ENCODE data around the gene TAP1. TPM values are rescaled to one million over a fixed set of nuclear protein-coding genes. Genes with fewer than 3 reads are reported as not detected.
"Not testable (repeated sequence)": the region's sequence is repeated elsewhere in the genome, so short reads cannot be mapped to it uniquely, and the experiment has no call there.

TAP1 gene
- total RNA-seq, 1 donor = 122 TPM

DNA sequence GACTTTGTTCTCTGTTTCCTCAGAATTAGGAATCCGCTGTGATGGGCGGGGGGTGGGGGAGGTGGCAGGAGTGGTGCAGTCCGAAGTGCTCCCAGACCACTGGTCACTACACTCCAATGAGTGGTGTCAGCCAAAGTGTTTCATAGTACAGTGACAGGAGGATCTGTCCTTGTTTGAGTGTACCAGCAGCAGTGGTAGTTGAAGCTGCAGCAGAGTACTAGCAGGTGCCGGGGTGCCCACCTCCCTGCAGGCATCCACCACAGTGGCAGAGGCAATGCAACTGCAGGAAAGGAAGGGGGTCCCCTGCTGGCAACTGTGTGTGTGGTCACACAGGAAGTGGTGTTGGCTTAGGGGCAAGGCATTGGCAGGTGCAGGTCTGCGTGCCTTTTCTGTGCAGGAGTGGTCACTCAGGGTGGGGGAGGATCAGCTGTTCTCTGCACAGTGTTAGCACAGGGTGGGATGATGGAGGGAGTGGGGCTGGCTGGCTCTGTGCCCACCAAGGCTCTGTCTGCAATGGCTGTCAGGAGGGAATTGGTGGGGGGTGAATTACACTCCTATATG lies 46.4 kb downstream of the TAP1 start:
- DNase-seq (ENCODE audit: low read depth) = no peak
- H3K4me3 ChIP-seq (ENCODE audit: low read depth, low read length) = no peak overlapping the region
- TF ChIP-seq, protein P1, sequence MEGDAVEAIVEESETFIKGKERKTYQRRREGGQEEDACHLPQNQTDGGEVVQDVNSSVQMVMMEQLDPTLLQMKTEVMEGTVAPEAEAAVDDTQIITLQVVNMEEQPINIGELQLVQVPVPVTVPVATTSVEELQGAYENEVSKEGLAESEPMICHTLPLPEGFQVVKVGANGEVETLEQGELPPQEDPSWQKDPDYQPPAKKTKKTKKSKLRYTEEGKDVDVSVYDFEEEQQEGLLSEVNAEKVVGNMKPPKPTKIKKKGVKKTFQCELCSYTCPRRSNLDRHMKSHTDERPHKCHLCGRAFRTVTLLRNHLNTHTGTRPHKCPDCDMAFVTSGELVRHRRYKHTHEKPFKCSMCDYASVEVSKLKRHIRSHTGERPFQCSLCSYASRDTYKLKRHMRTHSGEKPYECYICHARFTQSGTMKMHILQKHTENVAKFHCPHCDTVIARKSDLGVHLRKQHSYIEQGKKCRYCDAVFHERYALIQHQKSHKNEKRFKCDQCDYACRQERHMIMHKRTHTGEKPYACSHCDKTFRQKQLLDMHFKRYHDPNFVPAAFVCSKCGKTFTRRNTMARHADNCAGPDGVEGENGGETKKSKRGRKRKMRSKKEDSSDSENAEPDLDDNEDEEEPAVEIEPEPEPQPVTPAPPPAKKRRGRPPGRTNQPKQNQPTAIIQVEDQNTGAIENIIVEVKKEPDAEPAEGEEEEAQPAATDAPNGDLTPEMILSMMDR (IDR thresholded peaks at IDR 0.05; ENCODE audit: insufficient read depth, low read depth, low read length) = no peak

DNA sequence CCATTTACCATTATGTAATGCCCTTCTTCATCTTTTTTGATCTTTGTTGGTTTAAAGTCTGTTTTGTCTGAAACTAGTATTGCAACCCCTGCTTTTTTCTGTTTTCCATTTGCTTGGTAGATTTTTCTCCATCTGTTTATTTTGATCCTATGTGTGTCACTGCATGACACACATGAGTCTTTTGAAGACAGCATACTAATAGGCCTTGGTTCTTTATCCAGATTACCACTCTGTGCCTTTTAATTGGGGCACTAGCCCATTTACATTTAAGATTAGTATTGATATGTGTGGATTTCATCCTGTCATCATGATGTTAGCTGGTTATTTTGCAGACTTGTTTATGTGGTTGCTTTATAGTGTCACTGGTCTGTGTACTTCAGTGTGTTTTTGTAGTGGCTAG lies 48.1 kb downstream of the TAP1 start:
- not testable (repeated sequence) for DNase-seq (ENCODE audit: low read depth); H3K4me3 ChIP-seq (ENCODE audit: low read depth, low read length)

DNA sequence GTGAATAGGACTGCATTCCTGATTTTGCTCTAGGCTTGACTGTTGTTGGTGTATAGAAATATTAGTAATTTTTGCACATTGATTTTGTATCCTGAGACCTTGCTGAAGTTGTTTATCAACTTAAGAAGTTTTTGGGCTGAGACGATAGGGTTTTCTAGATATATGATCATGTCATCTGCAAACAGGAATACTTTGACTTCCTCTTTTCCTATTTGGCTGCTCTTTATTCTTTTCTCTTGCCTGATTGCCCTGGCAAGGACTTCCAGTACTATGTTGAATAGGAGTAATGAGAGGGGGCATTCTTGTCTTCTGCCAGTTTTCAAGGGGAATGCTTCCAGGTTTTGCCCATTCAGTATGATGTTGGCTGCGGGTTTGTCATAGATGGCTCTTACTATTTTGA lies 50.1 kb downstream of the TAP1 start:
- TF ChIP-seq, protein P1 (IDR thresholded peaks at IDR 0.05; ENCODE audit: insufficient read depth, low read depth, low read length) = no peak

DNA sequence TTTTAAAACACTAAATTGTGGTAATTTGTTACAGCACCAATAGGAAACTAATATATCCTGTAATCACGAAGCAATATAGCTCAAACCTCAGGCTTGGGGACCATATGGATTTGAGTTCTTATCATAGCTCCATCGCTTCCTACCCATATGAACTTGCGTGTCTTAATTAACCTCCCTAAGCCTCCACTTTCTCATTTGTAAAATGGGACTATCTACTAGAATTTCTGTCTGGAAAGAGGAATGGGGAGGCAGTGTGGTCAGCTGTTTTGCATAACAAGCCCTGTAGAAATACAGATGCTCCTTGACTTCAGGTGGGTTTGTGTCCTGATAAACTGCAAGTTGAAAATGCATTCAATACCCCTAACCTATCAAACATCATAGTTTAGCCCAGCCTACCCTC lies 53.8 kb downstream of the TAP1 start:
- DNase-seq (ENCODE audit: low read depth) = no peak
- H3K4me3 ChIP-seq (ENCODE audit: low read depth, low read length) = no peak overlapping the region
- TF ChIP-seq, protein P1 (IDR thresholded peaks at IDR 0.05; ENCODE audit: insufficient read depth, low read depth, low read length) = no peak

More for the DNA sequence above, 50.1 kb downstream of the TAP1 start:
- H3K4me3 ChIP-seq (ENCODE audit: low read depth, low read length) = no peak overlapping the region
- no peak for DNase-seq (ENCODE audit: low read depth)

DNA sequence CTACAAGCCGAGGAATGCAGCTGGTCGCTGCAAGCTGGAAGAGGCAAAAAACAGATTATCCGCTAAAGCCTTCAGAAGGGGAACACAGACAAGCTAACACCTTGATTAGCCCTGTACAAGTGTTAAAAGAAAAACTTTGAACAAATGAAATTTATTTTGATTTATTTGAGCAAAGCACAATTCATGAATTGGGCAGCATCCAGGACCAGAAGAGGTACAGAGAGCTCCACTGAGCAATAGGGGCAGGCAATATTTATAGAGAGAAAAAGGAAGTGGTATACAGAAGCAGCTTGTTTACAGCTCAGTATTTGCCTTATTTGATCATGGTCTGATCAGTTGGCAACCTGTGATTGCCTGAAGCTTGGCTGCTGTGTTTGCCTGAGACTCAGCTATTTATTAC lies 54.3 kb downstream of the TAP1 start:
- no peak for DNase-seq (ENCODE audit: low read depth)
- no peak overlapping the region for H3K4me3 ChIP-seq (ENCODE audit: low read depth, low read length)
- TF ChIP-seq, protein P1 (IDR thresholded peaks at IDR 0.05; ENCODE audit: insufficient read depth, low read depth, low read length) = no peak

DNA sequence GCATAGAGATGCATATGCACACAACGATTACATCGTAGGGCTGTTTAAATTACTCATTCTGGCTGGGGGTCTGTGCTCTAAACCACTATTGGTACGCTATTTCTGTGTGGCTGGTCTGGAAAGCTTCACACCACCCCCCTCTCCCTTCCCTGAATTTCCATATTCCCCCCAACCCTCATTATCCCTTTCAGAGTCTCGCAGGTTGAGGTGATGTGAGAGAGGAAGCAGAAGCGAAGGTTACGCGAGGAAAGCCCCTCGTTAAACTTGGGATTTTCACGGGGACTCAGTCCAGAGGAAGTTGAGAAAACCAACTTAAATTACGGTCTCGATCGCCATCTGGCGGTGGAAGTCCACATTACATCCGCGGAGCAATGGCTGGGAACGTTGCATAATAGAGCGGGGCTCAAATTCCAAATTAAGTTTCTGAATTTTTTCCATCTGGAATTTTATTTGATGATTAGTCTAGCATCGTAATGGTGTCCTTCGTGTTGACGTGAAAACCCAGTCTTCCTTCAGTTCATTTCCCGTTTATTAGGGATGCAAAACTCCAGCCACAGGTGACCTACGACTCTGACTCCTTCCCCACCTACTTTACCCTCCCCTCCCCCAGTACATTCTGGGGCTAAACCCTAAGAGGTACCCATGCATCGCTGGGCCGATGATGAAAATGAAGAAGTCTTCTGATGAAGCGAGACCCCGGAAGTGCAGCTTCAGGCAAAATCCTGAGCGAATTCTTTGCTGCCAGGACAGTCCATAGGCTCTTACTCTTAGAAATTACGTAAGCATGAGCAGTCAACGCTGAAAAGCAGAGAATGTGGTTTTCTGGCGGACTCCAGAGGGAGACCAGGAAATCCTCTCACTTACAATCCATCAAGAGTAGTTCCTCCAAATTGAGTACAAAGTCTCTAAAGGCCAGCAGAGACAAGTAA lies 56.4 kb downstream of the TAP1 start:
- peak overlapping the region; percentile 52 for H3K4me3 ChIP-seq (ENCODE audit: low read depth, low read length)
- peak; percentile 69 for DNase-seq (ENCODE audit: low read depth)
- TF ChIP-seq, protein P1 (IDR thresholded peaks at IDR 0.05; ENCODE audit: insufficient read depth, low read depth, low read length) = peak; percentile 74

Small RNAs within 50 kb of the gene (small RNA-seq; reads per million reads assigned to genes)
- not detected for gene HLA-Z

Other genes starting within 250 kb of the TAP1 start
- gene HLA-DQA1, start 216.3 kb downstream of the TAP1 start, total RNA-seq = not detected in 2 replicates
- not detected in 2 replicates for gene HLA-DQB1, start 187.0 kb downstream of the TAP1 start, total RNA-seq
- gene HLA-DQA2, start 112.3 kb downstream of the TAP1 start, total RNA-seq = not detected in 2 replicates
- gene HLA-DQB2, start 90.2 kb downstream of the TAP1 start, total RNA-seq = not detected in 2 replicates
- gene HLA-DOB, start 36.7 kb downstream of the TAP1 start, total RNA-seq = 0.32 and 0.43 TPM in 2 replicates
- gene TAP2, start 15.0 kb downstream of the TAP1 start, total RNA-seq = 20.6 and 33.7 TPM in 2 replicates
- 72.5 and 78.2 TPM in 2 replicates for gene PSMB8, start 9.7 kb downstream of the TAP1 start, total RNA-seq
- 34.8 and 59.6 TPM in 2 replicates for gene PSMB9, start 488 bp upstream of the TAP1 start, total RNA-seq
- gene HLA-DMB, start 87.3 kb upstream of the TAP1 start, total RNA-seq = 1.7 TPM in 1 of 2 replicates, not detected in the other
- gene HLA-DMA, start 99.4 kb upstream of the TAP1 start, total RNA-seq = 1.9 and 3.5 TPM in 2 replicates
- gene BRD2, start 114.9 kb upstream of the TAP1 start, total RNA-seq = 126 and 146 TPM in 2 replicates
- not detected in 2 replicates for gene HLA-DOA, start 155.9 kb upstream of the TAP1 start, total RNA-seq
- gene HLA-DPA1, start 219.9 kb upstream of the TAP1 start, total RNA-seq = 0.43 and 0.97 TPM in 2 replicates
- gene HLA-DPB1, start 222.3 kb upstream of the TAP1 start, total RNA-seq = 5.5 and 9.1 TPM in 2 replicates